ENCODE results near the gene SCN2A. TPM values are rescaled to one million over a fixed set of nuclear protein-coding genes. Genes with fewer than 3 reads are reported as not detected.

SCN2A gene
- total and polyA plus RNA-seq, 2 of the 4 experiments (the other 2 are of a cell fraction): 0.24 to 0.54 TPM

DNA sequence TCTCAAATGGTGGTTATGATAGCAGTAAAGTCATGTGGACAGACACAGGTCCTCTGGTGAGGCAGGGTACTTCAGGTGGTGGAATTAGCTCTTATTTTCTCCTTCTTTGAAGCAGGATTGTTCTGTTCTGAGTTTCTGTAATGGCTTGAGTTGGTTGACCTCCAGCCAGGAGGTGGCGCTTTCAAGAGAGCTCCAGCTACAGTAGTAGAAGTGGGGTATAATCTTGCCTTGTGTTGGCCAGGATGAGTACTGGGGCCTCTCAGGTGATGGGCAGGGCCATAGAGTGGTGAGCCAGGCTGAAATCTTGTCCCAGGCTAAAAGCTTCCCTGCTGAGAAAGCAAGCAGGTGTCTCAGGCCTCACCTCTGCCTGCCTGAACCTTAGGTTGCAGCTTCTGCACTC, 177.8 kb downstream of the SCN2A start:
- Histone ChIP-seq H3K9me3 (ENCODE audit: control insufficient read depth, insufficient read depth, low read length) (no peaks in the 10 kb centered on the region), H4K20me1 (ENCODE audit: insufficient read depth, low read length) (no peaks in the 10 kb centered on the region), H3K4me2 (ENCODE audit: low read depth, low read length) (no peak overlapping the region), H3K79me1 (ENCODE audit: low read depth in 1 of 2, low read length in 2 of 2) (no peaks in the 10 kb centered on the region), H2BK20ac (ENCODE audit: low read depth, low read length) (no peak overlapping the region), H3K23ac (ENCODE audit: low read depth, low read length) (no peak overlapping the region), H3K36me3 (ENCODE audit: control insufficient read depth, insufficient read depth, low read length) (no peaks in the 10 kb centered on the region), H3K27me3 (ENCODE audit: control insufficient read depth, insufficient read depth, low read length) (no peaks in the 10 kb centered on the region), H3K56ac (ENCODE audit: extremely low read depth, insufficient read depth, low read length) (no peak overlapping the region), H4K5ac (ENCODE audit: low read depth, low read length) (no peak overlapping the region), H4K91ac (ENCODE audit: insufficient read depth, low read depth, low read length) (no peak overlapping the region), H3K27ac (ENCODE audit: insufficient read depth, low read length) (no peak overlapping the region), H3K18ac (ENCODE audit: low read depth, low read length) (no peak overlapping the region), H3K9me1 (ENCODE audit: insufficient read depth, low read length) (no peaks in the 10 kb centered on the region), H3K14ac (replicated peaks; ENCODE audit: low read depth, low read length) (no peak overlapping the region), H2BK120ac (ENCODE audit: low read depth, low read length) (no peak overlapping the region), H3K4me3 (ENCODE audit: insufficient read depth, low read depth, low read length) (no peak overlapping the region), H2AFZ (replicated peaks; ENCODE audit: low read length, poor library complexity) (no peak overlapping the region), H2AK5ac (ENCODE audit: low read depth, low read length) (no peak overlapping the region), H3K9ac (ENCODE audit: low read depth, low read length) (no peak overlapping the region), H4K8ac (ENCODE audit: low read depth in 2 of 2, low read length in 2 of 2) (no peak overlapping the region), H3K4me1 (ENCODE audit: control insufficient read depth, insufficient read depth, low read length) (no peaks in the 10 kb centered on the region), H2BK5ac (ENCODE audit: low read depth, low read length, poor library complexity, severe bottlenecking) (no peak overlapping the region), H3K4ac (ENCODE audit: low read depth, low read length) (no peak overlapping the region), H2AK9ac (replicated peaks; ENCODE audit: low read depth, low read length, poor library complexity) (no peak overlapping the region), H2BK15ac (ENCODE audit: low read depth, low read length) (no peak overlapping the region)
- intact Hi-C loops (cut with micrococcal nuclease) (no loop called here), dilution Hi-C loops (cut with HindIII; ENCODE audit: low sequenced_read_pairs, unreplicated experiment) (no loop called here), in situ Hi-C loops (cut with MboI; ENCODE audit: low sequenced_read_pairs) (no loop called here)
- DNase-seq: no peak
- BruUV-seq (replicated peaks): no TSS peak
- POLR2A ChIA-PET (ENCODE audit: unreplicated experiment): no interaction called here
- no CpG with 5 or more reads among the region's 1 CpG for WGBS, 2 experiments (ENCODE audit: extremely low coverage in 2 of 2, insufficient read length in 1 of 2)
- no peak for ATAC-seq (ENCODE audit: low read depth)
- TF ChIP-seq RAD21 (IDR thresholded peaks at IDR 0.05; ENCODE audit: low read length) (no peak), USF2 (IDR thresholded peaks at IDR 0.05; ENCODE audit: low read depth, low read length) (no peak), MAZ (IDR thresholded peaks at IDR 0.05; ENCODE audit: borderline replicate concordance, low read depth, low read length) (no peak), CHD1 (IDR thresholded peaks at IDR 0.05; ENCODE audit: low read depth, low read length) (no peak), SMC3 (IDR thresholded peaks at IDR 0.05; ENCODE audit: low read depth, low read length) (no peak), POLR2A (IDR thresholded peaks at IDR 0.05; ENCODE audit: low read depth, low read length) (no peak), MXI1 (IDR thresholded peaks at IDR 0.05; ENCODE audit: borderline replicate concordance, low read depth, low read length) (no peak), ELK1 (IDR thresholded peaks at IDR 0.05; ENCODE audit: borderline replicate concordance, low read depth, low read length) (no peak), RCOR1 (IDR thresholded peaks at IDR 0.05; ENCODE audit: insufficient replicate concordance, low read length) (no peak), BHLHE40 (IDR thresholded peaks at IDR 0.05; ENCODE audit: low read depth, low read length) (no peak)
- TF ChIP-seq, protein P1, sequence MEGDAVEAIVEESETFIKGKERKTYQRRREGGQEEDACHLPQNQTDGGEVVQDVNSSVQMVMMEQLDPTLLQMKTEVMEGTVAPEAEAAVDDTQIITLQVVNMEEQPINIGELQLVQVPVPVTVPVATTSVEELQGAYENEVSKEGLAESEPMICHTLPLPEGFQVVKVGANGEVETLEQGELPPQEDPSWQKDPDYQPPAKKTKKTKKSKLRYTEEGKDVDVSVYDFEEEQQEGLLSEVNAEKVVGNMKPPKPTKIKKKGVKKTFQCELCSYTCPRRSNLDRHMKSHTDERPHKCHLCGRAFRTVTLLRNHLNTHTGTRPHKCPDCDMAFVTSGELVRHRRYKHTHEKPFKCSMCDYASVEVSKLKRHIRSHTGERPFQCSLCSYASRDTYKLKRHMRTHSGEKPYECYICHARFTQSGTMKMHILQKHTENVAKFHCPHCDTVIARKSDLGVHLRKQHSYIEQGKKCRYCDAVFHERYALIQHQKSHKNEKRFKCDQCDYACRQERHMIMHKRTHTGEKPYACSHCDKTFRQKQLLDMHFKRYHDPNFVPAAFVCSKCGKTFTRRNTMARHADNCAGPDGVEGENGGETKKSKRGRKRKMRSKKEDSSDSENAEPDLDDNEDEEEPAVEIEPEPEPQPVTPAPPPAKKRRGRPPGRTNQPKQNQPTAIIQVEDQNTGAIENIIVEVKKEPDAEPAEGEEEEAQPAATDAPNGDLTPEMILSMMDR (conservative IDR thresholded peaks at IDR 0.05; ENCODE audit: low read depth, low read length): no peak
- CTCF ChIA-PET: no interaction called here
